Urothelium cell line (cell line): Measurements from ENCODE around the gene IRF3.
A peak's percentile ranks its signal among the peaks of the same experiment; 100 is the strongest.

ENCODE experiments used
- DNase-seq: peaks from one replicate; pipeline ENCODE4 v3.0.0; 2011; ENCODE audit warnings: low spot score, mixed read lengths
- FAIRE-seq: peaks from 2 replicates; lab custom pipeline; 2011; peaks lifted over from hg19 to GRCh38; lab: Jason Lieb, UNC

Gene IRF3, protein sequence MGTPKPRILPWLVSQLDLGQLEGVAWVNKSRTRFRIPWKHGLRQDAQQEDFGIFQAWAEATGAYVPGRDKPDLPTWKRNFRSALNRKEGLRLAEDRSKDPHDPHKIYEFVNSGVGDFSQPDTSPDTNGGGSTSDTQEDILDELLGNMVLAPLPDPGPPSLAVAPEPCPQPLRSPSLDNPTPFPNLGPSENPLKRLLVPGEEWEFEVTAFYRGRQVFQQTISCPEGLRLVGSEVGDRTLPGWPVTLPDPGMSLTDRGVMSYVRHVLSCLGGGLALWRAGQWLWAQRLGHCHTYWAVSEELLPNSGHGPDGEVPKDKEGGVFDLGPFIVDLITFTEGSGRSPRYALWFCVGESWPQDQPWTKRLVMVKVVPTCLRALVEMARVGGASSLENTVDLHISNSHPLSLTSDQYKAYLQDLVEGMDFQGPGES

DNA sequence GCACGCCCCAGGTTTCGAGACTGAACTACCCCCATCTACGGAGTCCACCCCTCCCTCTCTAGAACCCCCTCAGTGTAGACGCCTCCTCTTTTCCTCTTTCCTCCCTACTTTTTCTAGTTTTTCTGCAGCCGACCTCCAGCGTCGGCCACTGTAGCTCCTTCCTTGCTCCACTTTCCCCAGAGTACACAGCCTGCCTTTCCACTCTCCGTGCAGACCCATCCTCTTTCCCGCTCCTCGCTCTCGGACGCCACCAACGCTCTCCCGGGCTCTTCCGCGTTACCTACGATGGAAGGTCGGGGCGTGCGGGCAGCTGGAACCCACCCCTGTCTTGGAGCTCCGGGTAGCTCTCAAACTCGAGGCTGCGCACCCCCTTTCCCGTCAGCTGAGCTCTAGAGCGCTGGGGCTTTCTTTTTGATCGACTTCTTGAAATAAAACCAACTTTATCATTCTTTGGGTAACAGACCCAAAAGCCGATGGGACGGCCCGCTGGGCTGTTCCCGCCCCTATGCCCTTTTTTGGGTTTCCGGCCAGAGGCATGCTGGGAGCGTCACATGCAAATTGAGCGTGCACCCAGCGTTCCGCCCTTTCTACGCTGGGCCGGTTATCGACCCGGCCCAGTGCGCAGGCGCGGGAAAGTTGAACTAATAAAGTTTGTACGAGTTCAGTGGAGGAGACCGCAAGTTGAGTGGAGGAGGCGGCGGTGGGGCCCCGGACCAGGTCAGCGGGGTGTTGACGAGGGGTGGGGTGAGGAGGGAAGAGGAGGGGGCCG, at the start of gene IRF3, which contains the start of gene BCL2L12:
IRF3 (minus strand) TSS at position 507 of the 769 bp plus-strand sequence. CDS start 1,019 bp downstream, outside the sequence.
BCL2L12 (plus strand) TSS at position 583 of the 769 bp plus-strand sequence. CDS start 760 bp downstream, outside the sequence.
- peak; percentile 96 for DNase-seq

DNA sequence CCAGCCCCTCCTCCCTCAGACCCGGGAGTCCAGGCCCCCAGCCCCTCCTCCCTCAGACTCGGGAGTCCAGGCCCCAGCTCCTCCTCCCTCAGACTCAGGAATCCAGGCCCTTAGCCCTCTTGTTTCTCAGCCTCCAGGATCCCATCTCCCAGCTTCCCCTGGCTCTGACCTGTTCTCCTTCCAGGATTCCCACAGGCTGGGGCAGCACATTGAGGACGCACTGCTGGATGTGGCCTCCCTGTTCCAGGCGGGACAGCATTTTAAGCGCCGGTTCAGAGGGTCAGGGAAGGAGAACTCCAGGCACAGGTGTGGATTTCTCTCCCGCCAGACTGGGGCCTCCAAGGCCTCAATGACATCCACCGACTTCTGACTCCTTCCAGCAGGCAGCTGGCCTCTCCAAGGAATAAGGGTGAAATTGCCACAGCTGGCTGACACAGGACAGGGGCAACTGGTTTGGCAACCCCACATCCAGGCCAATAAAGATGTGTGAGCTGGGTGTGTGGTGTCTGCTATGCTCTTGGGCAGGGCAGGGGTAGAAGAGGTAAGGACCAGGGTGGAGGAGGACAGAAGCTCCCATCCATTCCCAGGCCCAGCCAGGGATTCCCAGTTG, 47.7 kb upstream of the IRF3 start:
- DNase-seq (no peak), FAIRE-seq (no peak)

More for the DNA sequence above, at the start of gene IRF3, which contains the start of gene BCL2L12:
- FAIRE-seq: no peak

DNA sequence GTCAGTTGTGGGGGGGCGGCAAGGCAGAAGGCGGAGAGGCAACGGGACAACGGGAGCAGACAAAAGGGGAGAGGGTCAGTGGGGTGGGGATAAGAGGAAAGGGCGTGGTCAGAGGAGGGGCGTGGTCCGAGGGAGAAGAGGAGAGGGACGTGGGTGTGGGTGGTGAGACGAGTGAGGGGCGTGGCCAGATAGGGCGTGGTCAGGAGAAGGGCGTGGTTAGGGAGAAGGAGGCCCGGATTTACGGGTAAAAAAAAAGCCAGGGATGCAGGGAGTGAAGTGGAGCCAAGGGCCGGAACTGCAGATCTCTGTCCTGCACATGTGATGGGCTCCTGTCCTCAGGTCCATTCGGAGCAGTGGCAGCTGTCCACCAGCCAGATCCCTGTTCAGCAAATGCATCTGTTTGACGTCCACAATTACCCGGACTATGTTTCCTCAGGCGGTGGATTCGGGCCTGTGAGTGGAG, 46.8 kb upstream of the IRF3 start:
- FAIRE-seq (peak; percentile 40), DNase-seq (peak; percentile 70)

DNA sequence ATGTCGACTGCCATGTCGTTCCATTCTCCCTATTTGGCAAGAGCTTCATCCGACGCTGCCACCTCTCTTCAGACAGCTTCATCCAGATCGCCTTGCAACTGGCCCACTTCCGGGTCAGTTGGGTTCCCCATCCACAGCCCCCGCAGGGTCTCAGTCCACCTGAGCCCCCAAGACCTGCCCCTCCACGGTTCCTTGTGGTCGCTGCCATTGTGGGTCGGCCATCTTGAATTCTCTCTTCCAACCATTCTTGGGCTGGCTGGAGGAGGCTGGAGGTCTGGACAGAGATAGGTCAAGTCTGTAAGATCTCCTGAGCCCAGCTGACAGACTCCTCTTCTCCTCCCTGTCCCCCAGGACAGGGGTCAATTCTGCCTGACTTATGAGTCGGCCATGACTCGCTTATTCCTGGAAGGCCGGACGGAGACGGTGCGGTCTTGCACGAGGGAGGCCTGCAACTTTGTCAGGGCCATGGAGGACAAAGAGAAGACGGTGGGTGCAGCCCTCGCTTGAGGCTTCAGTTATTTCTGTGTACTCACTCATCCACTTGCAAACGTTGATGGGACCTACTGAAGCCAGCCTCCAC, 44.8 kb upstream of the IRF3 start:
- DNase-seq (no peak), FAIRE-seq (no peak)

DNA sequence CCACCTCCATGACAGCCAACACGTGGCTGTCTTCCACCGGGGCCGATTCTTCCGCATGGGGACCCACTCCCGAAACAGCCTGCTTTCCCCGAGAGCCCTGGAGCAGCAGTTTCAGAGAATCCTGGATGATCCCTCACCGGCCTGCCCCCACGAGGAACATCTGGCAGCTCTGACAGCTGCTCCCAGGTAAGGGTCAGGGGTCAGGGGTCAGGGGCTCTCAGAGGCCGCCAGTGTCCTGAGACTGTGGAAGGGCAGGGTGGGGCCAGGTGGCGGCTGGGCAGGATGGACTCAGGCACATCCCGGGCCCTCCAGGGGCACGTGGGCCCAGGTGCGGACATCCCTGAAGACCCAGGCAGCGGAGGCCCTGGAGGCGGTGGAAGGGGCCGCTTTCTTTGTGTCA, 40.3 kb upstream of the IRF3 start:
- FAIRE-seq (no peak), DNase-seq (no peak)

DNA sequence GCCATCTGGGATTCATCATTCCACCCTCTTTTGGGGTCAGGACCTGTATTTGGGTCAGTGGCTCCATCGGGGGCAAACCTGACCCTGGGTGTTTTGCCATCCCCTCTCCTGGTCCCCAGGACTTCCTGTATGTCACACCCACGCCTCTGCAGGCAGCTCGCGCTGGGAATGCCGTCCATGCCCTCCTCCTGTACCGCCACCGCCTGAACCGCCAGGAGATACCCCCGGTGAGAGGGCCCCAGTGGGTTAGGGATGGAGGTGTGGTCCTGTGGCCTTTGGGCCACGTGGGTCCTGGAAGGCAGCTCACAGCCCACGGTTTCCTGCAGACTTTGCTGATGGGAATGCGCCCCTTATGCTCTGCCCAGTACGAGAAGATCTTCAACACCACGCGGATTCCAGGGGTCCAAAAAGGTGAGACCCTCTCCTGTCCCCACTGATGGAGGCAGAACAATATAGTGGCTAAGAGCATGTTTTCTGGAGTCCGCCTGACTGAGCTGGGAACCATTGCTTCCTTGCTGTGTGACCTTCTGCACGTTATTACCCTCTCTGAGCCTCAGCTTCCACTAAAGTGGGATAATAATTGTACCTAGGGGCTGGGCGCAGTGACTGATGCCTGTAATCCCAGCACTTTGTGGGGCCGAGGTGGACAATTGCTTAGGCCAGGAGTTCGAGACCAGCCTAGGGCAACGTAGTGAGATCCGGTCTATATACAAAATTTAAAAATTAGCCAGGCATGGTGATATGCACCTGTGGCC, 39.4 kb upstream of the IRF3 start:
- no peak for DNase-seq

DNA sequence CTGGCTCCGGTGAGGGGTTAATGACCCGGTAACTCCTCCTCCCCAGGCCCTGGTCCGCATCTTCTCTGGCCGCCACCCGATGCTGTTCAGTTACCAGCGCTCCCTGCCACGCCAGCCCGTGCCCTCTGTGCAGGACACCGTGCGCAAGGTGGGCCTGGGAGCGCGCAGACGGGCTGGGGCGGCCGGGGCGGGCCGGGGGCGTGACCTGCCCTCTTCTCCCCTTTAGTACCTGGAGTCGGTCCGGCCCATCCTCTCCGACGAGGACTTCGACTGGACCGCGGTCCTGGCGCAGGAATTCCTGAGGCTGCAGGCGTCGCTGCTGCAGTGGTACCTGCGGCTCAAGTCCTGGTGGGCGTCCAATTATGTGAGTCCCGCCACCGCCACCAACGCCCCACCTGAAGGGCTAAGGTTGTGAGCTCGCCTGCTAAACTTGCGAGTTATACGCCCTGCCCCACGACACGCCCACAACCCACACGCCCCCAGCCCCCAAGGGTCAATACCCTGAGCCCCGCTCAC, 35.7 kb upstream of the IRF3 start:
- FAIRE-seq: no peak
- DNase-seq: no peak

More for the DNA sequence above, 39.4 kb upstream of the IRF3 start:
- FAIRE-seq: no peak

DNA sequence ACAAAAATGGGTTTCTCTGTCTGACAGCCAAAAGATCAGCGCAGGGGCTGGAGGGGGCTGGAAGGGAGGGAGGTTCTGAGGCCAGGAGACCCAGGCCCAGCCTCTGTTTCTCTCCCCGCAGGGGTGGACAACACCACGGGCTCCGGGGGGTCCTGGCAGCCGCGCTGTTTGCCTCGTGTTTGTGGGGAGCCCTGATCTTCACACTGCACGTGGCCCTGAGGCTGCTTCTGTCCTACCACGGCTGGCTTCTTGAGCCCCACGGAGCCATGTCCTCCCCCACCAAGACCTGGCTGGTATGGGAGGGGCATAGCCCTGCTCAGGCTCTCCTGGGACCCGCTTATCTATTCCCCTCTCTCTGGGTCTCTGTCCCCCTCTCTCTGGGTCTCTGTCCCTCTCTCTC, 34.9 kb upstream of the IRF3 start:
- DNase-seq (no peak), FAIRE-seq (no peak)

DNA sequence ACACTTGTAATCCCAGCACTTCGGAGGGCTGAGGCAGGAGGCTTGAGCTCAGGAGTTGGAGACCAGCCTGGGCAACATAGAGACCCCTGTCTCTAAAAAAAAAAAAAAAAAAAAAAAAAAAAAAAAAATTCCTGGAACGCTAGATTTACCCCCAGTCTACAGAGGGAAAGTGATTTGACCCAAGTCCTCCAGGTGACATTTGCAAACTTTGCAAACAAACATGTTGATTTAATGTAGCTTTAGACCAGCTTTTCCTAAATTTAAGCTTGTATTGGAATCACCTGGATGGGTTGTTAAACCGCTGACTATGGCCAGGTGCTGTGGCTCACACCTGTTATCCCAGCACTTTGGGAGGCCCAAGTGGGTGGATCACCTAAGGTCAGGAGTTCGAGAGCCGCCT, 33.7 kb upstream of the IRF3 start:
- DNase-seq (no peak), FAIRE-seq (no peak)

DNA sequence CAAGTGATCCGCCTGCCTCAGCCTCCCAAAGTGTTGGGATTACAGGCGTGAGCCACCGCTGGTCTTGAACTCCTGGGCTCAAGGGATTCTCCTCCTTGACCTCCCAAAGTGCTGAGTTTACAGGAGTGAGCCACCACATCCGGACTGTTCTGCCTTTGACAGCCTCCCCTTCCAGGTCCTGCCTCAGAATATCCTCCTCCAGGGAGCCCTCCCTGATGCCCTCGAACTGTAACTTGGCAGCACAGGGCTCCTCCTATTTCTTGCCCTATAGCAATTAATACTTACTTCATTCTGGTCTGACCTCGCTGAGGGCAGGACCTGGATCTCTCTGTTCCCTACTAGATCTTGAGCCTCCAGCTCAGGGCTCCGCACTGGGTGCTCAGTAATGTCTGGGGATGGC, 31.2 kb upstream of the IRF3 start:
- DNase-seq: no peak
- no peak for FAIRE-seq

DNA sequence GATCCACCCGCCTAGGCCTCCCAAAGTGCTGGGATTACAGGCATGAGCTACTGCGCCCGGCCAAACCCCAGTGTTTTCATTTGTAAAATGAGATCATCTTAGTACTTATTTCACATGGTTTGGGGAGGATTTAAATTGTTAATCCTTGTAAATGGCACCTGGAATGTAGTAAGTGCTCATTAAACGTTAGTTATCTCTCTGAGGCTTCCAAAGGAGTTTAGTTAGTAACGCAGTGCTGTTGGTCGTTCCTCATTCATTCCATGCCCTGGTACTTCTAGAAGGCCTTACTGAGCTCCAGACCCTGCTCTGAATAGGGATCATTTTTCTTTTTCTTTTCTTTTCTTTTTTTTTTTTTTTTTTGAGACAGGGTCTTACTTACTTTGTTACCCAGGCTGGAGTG, 30.5 kb upstream of the IRF3 start:
- DNase-seq (no peak), FAIRE-seq (no peak)

DNA sequence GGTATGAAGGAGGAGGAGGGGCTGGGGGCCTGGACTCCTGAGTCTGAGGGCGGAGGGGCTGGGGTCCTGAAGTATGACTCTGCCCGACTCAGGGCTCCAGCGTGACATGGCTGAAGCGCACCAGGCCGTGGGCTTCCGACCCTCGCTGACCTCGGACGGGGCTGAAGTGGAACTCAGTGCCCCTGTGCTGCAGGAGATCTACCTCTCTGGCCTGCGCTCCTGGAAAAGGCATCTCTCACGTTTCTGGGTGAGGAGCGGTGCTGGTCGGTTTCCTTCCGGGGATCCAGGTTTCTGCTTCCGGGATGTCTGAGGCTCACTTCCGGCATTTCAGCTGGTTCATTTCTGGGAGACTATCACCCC, 26.5 kb upstream of the IRF3 start:
- DNase-seq (no peak), FAIRE-seq (no peak)

DNA sequence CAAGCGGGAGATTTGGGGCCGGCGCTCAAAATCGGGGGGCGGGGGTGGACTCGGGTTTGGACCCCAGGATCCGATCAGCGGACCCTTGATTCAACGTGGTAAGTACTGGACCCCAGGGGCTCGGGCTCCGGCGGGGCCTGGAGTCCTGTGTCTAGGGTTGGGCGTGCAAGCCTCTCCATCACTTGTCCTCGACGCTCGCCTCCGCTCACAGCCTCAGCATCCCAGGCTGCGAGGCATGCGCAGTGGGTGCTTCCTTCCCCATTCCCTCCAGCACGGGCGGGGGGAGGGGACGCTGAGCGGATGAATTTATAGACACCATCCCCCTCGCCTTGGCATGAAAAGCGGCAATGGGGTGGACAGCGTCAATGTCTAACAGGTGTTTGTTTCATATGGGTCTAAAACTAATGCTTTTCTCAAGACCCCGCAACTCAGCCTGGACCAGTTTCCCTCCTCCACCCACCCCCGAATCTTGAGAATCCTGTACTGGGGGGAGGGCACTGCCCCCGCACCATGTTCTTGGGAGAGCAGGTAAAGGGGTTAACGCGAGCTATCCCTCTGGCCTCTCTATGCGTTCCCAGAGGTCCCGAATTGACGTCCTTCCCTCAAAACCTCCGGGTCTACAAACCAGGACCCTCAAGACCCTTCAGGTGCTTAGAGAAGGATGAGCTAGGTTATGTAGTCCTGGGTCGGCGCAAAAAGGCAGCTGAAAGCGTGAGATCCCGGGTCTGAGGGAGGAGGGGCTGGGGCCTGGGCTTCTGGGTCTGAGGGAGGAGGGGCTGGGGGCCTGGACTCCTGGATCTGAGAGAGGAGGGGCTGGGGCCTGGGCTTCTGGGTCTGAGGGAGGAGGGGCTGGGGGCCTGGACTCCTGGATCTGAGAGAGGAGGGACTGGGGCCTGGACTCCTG, 25.8 kb upstream of the IRF3 start:
- no peak for DNase-seq
- FAIRE-seq: no peak

DNA sequence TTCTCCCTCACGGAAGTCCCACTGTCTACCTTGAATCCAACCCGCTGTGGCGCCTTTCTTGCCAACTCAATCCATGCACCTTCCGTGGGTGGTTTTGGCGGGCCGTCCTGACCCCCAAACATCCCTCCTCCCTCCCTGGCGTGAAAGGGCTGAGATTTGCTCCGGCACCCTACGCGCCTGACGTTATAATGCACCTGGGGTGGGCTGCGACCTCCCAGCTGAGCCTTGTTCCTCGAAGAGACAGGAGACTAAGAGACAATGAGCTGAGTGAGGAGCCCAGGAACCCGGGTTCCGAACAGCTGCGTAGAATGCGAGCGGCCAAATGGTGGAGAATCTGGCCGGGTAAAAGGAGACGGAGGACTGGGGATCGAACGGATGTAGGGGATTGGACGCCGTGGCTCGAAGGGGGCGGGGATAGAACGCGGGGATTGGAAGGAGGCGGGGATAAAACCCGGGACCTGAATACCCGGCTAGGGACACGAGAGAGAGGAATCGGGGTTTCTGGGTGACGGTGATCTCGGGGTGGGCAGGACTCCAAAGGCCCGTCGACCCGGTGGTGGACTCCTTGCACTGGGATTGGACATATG, 25.1 kb upstream of the IRF3 start, which contains the start of gene CPT1C:
CPT1C (plus strand) TSS at position 461 of the 587 bp plus-strand sequence. CDS start 1,137 bp downstream, outside the sequence.
- FAIRE-seq: no peak
- DNase-seq: no peak

DNA sequence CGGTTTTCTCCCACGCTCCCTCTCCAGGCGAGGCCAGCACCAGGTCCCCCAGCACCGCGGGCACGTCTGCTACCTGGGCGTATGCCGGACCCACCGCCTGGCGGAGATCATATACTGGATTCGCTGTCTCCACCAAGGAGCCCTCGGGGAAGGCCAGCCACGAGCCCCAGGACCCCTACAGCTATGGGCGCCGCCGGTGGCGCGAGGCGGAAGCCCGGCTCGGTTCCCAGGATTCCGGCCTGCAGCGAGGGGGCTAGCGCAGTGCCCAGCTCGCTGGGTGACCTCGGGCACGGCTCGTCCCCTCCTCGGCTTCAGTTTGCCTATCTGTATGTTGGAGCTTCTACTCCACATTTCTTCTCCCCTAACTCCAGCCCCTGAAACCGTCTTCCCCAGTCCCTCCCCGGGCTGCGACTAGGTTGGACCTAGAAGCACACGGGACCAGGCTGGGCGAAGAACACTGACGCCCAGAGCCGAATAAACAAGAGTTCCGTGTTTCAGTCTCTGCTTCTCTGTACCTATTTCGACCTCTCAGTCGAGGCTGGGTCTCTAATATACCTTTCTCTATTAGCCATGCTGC, 24.5 kb upstream of the IRF3 start:
- no peak for DNase-seq
- FAIRE-seq: no peak

DNA sequence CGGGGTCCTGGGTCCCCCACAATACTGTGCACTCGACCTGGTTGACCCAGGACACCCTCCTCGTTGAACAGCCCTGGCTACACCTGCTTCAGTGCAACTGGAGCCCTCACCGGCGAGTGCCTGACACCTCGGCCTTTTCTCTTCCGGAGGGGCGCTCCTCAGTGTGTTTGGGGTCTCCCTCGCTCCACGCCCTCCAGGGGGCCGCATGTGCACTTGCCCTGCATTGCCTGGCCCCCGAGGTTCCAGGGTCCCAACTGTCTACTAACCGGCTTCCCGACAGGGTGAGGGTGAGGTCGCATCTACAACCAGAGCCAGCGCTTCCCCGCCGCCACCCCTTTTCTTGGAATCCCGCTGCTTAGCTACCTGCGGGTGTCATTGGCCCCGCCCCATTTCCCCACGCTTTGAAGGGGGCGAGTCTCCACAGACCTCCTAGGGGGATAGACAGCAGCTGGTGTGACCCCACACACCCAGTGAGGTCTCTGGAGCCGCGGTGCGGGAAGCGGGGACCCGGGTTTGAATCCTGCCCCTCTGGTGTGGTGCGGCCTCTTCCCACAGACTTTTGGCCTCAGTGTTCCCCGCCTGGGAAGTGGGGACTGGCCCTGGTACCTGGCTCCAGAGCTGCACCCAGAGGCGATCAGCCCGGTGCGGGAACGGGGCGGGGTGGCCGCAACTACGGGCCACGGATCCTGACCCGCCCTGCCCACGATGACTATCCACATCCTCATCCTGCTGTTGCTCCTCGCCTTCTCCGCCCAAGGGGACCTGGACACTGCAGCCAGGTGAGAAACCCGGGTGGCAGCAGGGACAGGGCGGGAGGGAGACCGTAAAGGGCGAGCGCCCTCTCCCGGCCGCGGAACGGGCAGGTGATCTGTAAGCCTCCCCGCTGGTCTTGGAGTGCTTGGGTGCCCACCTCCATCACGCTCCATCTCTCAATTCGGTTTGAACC, 23.7 kb upstream of the IRF3 start, which contains the start of gene ADM5:
ADM5 (plus strand) TSS at position 462 of the 946 bp plus-strand sequence; CDS start at position 706, 244 bp downstream.
- DNase-seq (no peak), FAIRE-seq (no peak)
